WTC11 (cell line): ENCODE measurements around the gene ALDH9A1.

Experiments used
- JUN ChIP-seq: sonication (generic); formaldehyde crosslinking; IDR thresholded peaks from 2 replicates; pipeline ENCODE4 v1.8.0; 2023; ENCODE audit warnings: mild to moderate bottlenecking, missing genetic modification reagents
- SP1 ChIP-seq: sonication (generic); formaldehyde crosslinking; conservative IDR thresholded peaks from 2 replicates; pipeline ENCODE4 v1.8.1; 2022; ENCODE audit warnings: missing genetic modification reagents
- STAT6 ChIP-seq: sonication (generic); formaldehyde crosslinking; conservative IDR thresholded peaks from 2 replicates; pipeline ENCODE4 v1.8.1; 2023; ENCODE audit warnings: mild to moderate bottlenecking, low read depth, missing genetic modification reagents, moderate library complexity
- TF ChIP-seq, protein P1 (sequence below): sonication (generic); formaldehyde crosslinking; conservative IDR thresholded peaks from 2 replicates; pipeline ENCODE4 v1.8.1; 2022; ENCODE audit warnings: mild to moderate bottlenecking, missing genetic modification reagents

GRCh38 chr1:165634154-165634921 lies 64.0 kb downstream of the ALDH9A1 start:
- no peak for TF ChIP-seq SP1 (CRISPR knock-in tag)
- TF ChIP-seq, protein P1, sequence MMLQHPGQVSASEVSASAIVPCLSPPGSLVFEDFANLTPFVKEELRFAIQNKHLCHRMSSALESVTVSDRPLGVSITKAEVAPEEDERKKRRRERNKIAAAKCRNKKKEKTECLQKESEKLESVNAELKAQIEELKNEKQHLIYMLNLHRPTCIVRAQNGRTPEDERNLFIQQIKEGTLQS = no peak
- TF ChIP-seq STAT6 (CRISPR knock-in tag) = no peak
- TF ChIP-seq JUN (CRISPR knock-in tag) = no peak
